PC-3 (cell line): ENCODE measurements around the gene ANTXR1.

Experiments
- EZH2 ChIP-seq: fragments of 300-600 bp; sonication (generic); IDR thresholded peaks from one replicate; pipeline ENCODE4 v1.6.1; 2017; ENCODE audit warnings: antibody characterized with exemption, mild to moderate bottlenecking, low read length; ENCODE audit not compliant: unreplicated experiment
- EZH2phosphoT487 ChIP-seq: fragments of 300-600 bp; sonication (generic); IDR thresholded peaks from 2 replicates; pipeline ENCODE4 v1.6.1; 2018; ENCODE audit warnings: mild to moderate bottlenecking, antibody characterized with exemption, low read length, borderline replicate concordance
- TF ChIP-seq, protein P1 (sequence below): fragments of 300-600 bp; sonication (generic); conservative IDR thresholded peaks from 2 replicates; pipeline ENCODE4 v1.5.1; 2017; ENCODE audit warnings: antibody characterized with exemption, low read depth, mild to moderate bottlenecking, low read length

DNA sequence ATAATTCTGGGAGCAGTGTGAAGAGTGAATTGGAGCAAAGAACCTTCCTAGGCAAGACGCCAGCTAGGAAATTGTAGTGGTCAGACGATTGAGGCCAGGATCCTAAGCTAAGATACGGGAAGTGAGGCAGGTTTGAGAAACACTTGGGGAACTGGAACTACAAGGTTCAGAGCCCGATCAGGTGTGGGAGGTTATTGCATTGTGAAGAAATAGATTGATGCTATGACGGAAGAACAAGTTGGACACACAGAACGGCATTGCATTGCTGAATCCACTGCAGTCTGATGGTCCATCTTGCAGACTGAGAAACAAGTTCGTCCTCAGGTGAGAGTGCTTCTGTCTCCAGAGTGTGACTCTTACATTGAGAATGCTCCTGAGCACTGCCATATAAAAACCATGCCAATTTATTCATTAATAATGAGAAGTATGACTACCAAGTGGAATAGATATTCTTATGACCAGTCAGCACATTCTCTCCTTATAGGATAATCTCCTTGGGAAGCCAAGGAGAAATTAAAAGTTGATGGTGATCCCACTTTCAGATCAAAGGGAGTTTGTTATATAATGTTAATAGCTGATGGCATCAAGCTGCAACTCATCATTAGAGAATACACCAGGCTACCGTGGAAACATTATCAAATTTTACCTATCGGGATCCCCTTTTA is 30.9 kb downstream of the ANTXR1 start:
- TF ChIP-seq, protein P1, sequence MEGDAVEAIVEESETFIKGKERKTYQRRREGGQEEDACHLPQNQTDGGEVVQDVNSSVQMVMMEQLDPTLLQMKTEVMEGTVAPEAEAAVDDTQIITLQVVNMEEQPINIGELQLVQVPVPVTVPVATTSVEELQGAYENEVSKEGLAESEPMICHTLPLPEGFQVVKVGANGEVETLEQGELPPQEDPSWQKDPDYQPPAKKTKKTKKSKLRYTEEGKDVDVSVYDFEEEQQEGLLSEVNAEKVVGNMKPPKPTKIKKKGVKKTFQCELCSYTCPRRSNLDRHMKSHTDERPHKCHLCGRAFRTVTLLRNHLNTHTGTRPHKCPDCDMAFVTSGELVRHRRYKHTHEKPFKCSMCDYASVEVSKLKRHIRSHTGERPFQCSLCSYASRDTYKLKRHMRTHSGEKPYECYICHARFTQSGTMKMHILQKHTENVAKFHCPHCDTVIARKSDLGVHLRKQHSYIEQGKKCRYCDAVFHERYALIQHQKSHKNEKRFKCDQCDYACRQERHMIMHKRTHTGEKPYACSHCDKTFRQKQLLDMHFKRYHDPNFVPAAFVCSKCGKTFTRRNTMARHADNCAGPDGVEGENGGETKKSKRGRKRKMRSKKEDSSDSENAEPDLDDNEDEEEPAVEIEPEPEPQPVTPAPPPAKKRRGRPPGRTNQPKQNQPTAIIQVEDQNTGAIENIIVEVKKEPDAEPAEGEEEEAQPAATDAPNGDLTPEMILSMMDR: no peak
- TF ChIP-seq EZH2 (no peak), EZH2phosphoT487 (no peak)
